Activated T-cell treated with anti-CD3 and anti-CD28 coated beads, Interleukin-2, amount 50 U/mL, for 1 hour (primary cell): ENCODE data around the gene CP.
"Not testable (repeated sequence)": the region's sequence is repeated elsewhere in the genome, so short reads cannot be mapped to it uniquely, and the experiment has no call there.

Experiments
- DNase-seq: peaks from one replicate; pipeline ENCODE4 v3.0.0-alpha.2; 2020

Gene CP

DNA sequence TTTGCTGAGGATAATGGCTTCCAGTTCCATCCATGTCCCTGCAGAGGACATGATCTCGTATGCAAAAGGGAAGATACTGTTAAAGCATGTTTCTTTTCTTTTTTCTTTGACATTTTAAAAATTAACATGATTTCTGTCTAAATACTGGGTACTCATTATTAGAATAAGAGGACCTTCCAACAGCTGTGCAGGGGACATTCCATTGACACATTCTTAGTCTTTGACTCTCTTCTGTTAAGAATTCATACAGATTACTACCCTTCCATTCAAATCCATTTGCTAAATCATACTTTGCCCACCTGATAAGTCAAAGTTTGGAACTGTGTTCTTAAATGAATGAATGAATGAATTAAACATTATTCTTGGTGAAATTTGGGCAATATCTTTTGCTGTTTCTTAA lies 5.1 kb upstream of the CP start:
- no peak for DNase-seq

DNA sequence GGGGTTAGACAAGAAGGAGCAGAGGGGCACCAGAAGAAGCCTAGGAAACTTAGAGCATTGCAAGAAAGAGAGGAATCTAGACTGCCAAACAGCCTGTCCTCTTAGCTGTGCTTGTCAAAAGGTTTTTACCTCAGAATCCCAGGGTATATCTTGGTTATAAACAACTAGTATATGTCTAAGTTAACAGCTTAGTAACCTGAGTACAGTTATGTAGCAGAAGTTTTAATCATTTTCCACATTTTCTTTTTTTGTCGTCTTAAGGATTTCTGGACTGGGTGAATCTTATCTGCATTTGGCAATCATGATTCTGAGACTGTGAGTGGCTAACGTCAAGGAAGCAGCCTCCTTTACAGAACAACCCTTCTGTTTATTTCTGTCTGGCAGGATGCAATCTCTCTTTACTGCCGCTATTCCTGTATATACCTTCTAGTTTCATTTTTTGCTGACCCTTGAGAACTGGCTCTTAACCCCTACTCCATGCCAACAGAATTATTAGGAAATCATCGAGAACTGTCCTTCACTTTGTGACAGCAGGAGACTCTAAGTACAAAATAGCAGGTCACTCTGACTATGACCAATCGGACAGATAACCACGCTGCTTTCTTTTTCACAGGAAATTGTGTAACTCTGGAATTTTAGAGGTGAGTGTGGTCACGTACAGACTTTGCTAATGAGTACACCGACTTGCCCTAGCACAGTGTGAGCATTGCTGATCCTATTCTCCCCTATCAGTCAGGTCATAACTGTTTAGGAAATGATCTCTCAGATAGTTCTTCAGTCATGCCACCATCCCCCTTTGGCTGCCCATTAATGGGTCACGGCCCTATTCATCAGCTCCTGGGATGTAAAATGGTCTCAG lies 3.3 kb upstream of the CP start:
- DNase-seq = no peak

DNA sequence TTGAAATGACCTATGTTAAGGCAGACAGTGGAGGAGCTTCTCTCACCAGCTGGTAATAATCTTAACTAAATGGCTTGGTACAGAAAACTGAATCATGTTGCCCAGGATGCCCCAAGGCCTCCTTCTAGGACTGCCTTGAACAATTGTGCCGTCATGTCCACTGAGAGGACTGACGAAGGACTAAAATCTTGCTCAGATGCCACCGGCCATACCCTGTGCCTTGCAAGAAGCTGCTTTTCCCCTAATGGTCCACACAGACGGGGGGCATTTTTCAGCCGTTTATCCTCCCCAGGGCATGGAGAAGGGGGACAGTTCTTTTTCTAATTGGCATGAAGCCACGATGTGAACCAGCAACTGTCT lies 1.8 kb upstream of the CP start:
- DNase-seq = no peak

- DNase-seq = not testable (repeated sequence)
Measured at GRCh38 chr3:149219380-149220121, 2.1 kb downstream of the CP start.

DNA sequence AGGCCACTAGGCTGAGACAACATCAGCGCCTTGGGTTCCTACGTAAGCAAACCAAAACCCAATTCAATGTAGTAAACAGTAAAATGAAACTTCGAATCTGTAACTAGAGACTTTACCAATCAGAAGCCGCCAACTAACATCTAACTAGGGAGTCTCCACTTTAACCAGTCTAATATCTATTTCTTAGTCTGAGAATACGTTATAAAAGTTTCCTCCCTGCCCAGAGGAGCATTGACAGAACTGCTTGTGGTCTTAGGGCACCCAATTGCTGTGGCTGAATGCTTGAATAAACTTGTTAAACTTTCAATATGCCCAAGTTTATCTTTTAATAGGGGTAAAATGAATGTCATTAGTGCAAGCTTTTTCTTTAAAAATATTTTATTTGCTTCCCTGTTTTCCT lies 4.3 kb downstream of the CP start:
- no peak for DNase-seq

DNA sequence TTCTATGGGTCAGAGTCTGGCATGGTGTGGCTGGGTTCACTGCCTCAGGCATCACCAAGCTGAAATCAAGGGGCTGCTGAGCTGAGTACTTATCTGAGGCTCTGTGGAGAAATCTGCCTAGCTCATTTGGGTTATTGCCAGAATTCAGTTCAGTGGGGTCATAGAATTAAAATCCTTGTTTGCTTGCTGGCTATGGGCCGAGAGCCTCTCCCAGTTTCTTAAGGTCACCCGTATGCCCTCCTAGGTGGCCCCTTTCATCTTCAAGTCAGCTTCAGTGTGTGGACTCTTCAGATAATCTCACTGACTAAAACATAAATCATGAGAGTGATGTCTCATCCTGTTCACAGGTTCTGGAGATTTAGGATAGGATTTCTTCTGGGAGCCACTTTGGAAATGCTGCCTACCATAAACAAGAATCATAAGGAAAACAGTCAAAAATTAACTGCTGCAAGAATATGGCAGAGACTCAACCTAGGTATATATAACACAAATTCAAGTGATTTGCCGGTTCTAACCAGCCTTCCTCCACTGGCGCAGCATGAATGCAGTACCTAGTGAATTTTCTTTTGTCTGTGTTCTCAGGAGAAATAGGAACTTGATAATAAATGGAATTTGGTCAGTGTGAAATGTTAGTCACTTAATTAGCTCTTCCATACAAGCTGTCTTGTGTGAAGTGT lies 5.3 kb downstream of the CP start:
- DNase-seq = no peak

GRCh38 chr3:149215515-149215914 lies 6.1 kb downstream of the CP start:
- DNase-seq = no peak

DNA sequence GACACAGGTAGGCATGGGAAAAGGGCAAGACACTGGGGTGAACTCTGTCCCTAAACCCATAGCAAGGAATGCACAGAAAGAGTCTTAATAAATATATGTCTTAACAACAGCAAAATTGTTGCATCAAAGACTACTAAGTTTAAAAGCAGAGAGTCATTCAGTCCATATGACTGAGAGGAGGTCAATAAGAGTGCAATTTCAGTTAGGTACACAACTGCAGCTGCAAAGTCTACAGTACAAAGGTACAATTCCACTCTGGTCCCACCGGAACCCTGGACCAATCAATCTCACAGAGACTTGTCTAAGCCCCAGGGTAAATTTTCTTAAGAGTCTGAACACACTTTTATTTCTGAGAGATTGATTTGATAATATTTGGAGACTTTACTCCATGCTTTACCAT lies 6.9 kb downstream of the CP start:
- DNase-seq = no peak

DNA sequence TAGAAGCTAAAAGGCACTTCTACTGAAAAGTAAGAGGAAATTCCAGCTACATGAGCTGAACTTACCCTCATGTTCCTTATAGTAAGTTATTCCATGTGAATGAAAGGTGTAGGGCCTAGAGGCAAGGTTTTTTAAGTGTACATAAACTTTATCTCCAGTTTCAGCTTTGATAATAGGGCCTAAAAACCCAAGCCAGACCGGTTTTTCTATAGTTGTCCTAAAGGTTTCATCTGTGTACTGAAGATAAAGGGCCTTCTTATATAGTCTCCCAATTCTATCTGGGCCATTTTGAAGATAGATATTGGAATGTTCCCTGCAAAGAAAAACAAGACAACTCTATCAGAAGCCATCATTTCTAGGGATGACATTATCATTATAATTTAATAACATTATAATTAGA lies 9.2 kb downstream of the CP start:
- no peak for DNase-seq

DNA sequence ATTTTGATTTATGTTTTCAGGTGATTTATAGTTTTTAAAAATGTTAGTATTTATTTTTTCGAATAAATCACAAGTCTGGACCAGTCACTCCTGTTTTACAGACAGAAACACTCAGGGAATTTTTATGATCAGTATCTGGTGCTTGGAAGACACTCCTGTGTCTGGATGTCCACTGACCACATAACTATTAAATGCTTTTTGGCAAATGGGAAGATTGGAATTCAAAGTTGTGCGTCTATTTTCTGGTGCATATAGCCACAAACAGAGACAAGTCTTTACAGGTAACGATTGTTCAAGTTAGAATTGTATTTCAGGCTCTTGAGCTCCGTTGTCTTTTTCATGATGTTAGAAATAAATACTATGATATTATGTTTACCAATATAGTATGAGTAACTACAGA lies 12.2 kb downstream of the CP start:
- no peak for DNase-seq

GRCh38 chr3:149207475-149207874 lies 14.2 kb downstream of the CP start:
- no peak for DNase-seq

- no peak for DNase-seq
Measured at GRCh38 chr3:149204390-149204991, 17.1 kb downstream of the CP start.

DNA sequence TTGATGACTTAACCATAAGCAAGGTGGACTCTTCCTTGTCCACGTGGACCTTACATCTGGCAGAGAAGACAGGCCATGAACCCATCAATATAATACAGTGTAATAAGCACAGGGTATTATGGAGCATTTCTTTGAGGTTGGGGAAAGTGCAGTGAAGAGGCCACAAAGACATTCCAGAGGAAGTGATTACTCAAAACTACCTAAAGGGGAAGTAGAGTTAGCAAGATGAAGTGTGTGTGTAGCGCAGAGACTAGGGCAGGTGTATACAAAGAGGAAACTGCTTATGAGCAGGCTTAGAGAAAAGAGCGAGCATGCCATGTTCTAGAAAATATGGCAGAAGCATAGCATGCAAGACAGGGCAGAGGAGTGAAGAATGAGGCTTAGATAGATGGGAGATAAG lies 17.9 kb downstream of the CP start:
- no peak for DNase-seq

DNA sequence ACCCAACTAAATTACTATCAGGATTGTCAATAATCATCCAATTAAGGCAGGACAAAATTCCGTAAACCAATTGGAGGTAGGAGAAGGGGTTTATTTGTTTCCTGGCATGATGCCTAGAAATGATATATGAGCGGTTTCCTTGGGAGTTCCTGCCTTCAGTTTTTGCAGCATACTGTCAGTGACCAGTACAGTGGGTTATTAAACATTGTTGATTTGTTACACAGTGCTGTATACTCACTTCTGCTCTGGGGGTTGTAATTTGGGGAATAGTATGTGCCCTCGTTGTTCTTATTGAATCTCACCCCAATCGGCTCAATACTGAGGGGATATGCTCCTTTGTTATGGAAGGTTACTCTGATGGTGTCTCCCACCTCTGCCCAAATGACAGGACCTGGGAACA lies 22.2 kb downstream of the CP start:
- no peak for DNase-seq

DNA sequence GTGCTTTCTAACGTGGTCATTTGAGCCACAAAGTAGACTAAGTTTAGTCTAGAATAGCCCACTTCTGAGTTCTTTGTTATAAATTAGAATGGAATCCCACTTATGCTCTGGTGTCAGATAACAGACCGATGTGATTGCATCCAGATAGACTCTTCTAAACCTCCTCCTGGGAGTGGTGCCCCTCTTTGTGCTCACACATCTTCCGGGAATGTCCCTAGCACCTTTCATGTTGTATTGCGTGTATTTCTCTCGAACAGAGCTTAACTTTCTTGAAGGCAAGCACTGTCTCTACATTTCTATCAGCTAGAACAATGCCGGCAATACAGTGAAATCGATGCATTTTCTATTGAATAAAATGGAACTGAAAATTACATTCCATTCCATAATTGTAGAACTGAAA lies 23.0 kb downstream of the CP start:
- no peak for DNase-seq

DNA sequence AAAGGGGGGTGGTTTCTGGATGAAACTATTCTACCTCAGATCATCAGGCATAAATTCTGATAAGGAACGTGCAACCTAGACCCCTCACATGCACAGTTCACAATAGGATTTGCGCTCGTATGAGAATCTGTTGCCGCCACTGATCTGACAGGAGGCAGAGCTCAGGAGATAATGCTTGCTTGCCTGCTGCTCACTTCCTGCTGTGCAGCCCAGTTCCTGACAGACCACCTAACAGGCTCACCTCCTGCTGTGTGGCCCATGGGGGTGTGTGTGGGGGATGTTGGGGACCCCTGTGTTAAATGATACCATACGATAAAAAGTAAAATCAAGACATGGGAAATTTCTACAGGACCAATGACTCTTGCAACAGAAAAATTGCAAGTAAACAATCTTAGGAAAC lies 24.0 kb downstream of the CP start:
- DNase-seq = no peak

DNA sequence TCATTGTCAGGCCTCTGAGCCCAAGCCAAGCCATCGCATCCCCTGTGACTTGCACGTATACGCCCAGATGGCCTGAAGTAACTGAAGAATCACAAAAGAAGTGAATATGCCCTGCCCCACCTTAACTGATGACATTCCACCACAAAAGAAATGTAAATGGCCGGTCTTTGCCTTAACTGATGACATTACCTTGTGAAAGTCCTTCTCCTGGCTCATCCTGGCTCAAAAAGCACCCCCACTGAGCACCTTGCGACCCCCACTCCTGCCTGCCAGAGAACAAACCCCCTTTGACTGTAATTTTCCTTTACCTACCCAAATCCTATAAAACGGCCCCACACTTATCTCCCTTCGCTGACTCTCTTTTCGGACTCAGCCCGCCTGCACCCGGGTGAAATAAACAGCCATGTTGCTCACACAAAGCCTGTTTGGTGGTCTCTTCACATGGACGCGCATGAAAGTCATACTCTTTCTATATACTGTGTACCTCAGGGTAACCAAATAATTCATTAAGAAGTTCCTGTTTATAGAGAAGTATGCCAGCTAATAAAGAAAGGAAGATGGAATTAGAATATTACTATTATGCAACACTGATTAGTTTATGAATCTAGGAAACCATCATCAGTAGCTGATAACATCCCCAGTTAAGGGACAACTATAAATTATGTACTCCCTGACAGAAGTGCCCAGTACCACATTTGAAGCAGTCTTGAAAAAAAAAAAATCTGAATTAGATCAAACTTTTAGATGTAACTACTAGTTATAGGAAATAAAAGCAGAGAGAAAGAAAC lies 24.6 kb downstream of the CP start:
- not testable (repeated sequence) for DNase-seq

GRCh38 chr3:149195221-149195620 lies 26.4 kb downstream of the CP start:
- no peak for DNase-seq

- no peak for DNase-seq
Measured at GRCh38 chr3:149188494-149188893, 33.1 kb downstream of the CP start.

DNA sequence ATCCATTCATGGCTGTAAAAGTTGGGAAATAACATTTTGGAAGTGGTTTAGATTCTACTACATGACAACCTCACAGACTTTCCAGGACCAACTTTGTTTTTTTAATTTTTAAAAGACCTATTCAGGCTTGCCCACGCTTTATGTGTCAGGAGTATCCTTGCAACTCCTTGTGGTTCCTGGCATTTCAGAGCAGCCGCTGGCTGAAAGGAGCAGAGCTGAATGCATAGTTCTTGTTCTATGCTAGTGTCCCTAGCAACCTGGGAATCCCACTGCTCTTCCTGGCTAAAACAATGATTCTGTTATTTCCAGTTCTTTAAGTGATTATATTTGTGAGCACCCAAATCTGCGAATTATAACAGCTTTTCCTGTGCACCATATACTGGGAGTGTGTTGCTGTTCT lies 34.9 kb downstream of the CP start:
- no peak for DNase-seq

- DNase-seq = no peak
Measured at GRCh38 chr3:149186219-149186618, 35.4 kb downstream of the CP start.

GRCh38 chr3:149181182-149181581 lies 40.4 kb downstream of the CP start:
- DNase-seq = no peak

DNA sequence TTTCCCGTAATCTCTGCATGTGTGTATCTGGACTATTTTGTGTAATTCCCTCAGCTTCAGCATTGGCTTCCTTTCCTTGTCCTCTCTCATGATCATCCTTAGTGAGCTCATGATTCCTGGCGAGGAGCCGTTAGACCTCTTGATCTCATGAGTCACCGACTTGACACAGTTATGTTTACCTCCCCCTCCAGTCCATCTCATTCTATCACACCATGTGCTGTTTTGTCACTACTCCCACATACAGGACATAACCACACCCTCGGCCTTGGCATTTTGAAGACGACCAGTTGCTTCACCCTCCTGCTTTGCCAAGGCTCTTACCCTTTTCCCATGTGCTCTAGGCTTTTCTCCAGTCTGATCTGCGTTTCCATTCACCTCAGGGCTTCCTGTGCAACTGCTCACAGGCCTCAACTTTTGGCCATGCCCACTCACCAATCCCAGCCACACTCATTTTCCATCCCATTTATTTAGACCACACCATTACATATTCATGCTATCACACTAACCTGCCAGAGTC lies 41.5 kb downstream of the CP start:
- DNase-seq = no peak
